ENCODE measurements around the gene ARHGAP40. TPM values are rescaled to one million over a fixed set of nuclear protein-coding genes. Genes with fewer than 3 reads are reported as not detected.

Gene ARHGAP40
- polyA plus RNA-seq, 4 donors, result 0.24 to 2.6 (median 1.1) TPM

GRCh38 chr20:38616457-38616856, 14.8 kb downstream of the ARHGAP40 start:
- DNase-seq (ENCODE audit: low read depth in 4 of 4, low spot score in 2 of 4), result no peak

GRCh38 chr20:38617011-38617829, 15.6 kb downstream of the ARHGAP40 start:
- DNase-seq (ENCODE audit: low read depth in 4 of 4, low spot score in 2 of 4), result no peak

- no peak for DNase-seq (ENCODE audit: low read depth in 4 of 4, low spot score in 2 of 4)
Measured at GRCh38 chr20:38617830-38618196, 16.2 kb downstream of the ARHGAP40 start.

- no peak for DNase-seq (ENCODE audit: low read depth in 4 of 4, low spot score in 2 of 4)
Measured at GRCh38 chr20:38620441-38620840, 18.8 kb downstream of the ARHGAP40 start.

- no peak for DNase-seq (ENCODE audit: low read depth in 4 of 4, low spot score in 2 of 4)
Measured at GRCh38 chr20:38623061-38623460, 21.5 kb downstream of the ARHGAP40 start.

GRCh38 chr20:38624084-38624483, 22.5 kb downstream of the ARHGAP40 start:
- DNase-seq (ENCODE audit: low read depth in 4 of 4, low spot score in 2 of 4), result no peak

GRCh38 chr20:38625896-38626295, 24.3 kb downstream of the ARHGAP40 start:
- DNase-seq (ENCODE audit: low read depth in 4 of 4, low spot score in 2 of 4), result no peak

GRCh38 chr20:38626921-38627659, 25.5 kb downstream of the ARHGAP40 start:
- DNase-seq (ENCODE audit: low read depth in 4 of 4, low spot score in 2 of 4), result no peak

GRCh38 chr20:38628580-38629470, 27.2 kb downstream of the ARHGAP40 start:
- no peak for DNase-seq (ENCODE audit: low read depth in 4 of 4, low spot score in 2 of 4)

GRCh38 chr20:38629979-38630378, 28.4 kb downstream of the ARHGAP40 start:
- DNase-seq (ENCODE audit: low read depth in 4 of 4, low spot score in 2 of 4), result no peak

- no peak for DNase-seq (ENCODE audit: low read depth in 4 of 4, low spot score in 2 of 4)
Measured at GRCh38 chr20:38630727-38631126, 29.1 kb downstream of the ARHGAP40 start.

- no peak for DNase-seq (ENCODE audit: low read depth in 4 of 4, low spot score in 2 of 4)
Measured at GRCh38 chr20:38631155-38632022, 29.8 kb downstream of the ARHGAP40 start.

- peak in 1 of 4 donors; percentile 23 for DNase-seq (ENCODE audit: low read depth in 4 of 4, low spot score in 2 of 4)
Measured at GRCh38 chr20:38633577-38634093, 32.0 kb downstream of the ARHGAP40 start.

- no peak for DNase-seq (ENCODE audit: low read depth in 4 of 4, low spot score in 2 of 4)
Measured at GRCh38 chr20:38635721-38636288, 34.2 kb downstream of the ARHGAP40 start.

GRCh38 chr20:38640521-38640920, 38.9 kb downstream of the ARHGAP40 start:
- no peak for DNase-seq (ENCODE audit: low read depth in 4 of 4, low spot score in 2 of 4)

- DNase-seq (ENCODE audit: low read depth in 4 of 4, low spot score in 2 of 4), result no peak
Measured at GRCh38 chr20:38642498-38642897, 40.9 kb downstream of the ARHGAP40 start.

- DNase-seq (ENCODE audit: low read depth in 4 of 4, low spot score in 2 of 4), result no peak
Measured at GRCh38 chr20:38644588-38645260, 43.1 kb downstream of the ARHGAP40 start.

GRCh38 chr20:38645351-38645750, 43.7 kb downstream of the ARHGAP40 start:
- no peak for DNase-seq (ENCODE audit: low read depth in 4 of 4, low spot score in 2 of 4)
